NB4 (cell line): ENCODE measurements around the gene RNF150.

Experiments used
- CTCF ChIP-seq: IDR thresholded peaks from one replicate; pipeline ENCODE4 v1.5.1; 2012; ENCODE audit warnings: low read depth, low read length
- MAX ChIP-seq: IDR thresholded peaks from 2 replicates; pipeline ENCODE4 v1.6.1; 2011; ENCODE audit warnings: low read depth, low read length
- MYC ChIP-seq: IDR thresholded peaks from 2 replicates; pipeline ENCODE4 v1.6.1; 2011; ENCODE audit warnings: low read depth, low read length
- POLR2A ChIP-seq: IDR thresholded peaks from 2 replicates; pipeline ENCODE4 v1.6.1; 2011; ENCODE audit warnings: mild to moderate bottlenecking; ENCODE audit not compliant: insufficient read length; ENCODE audit errors: extremely low read depth

GRCh38 chr4:140969296-140969695 lies 164.0 kb downstream of the RNF150 start:
- TF ChIP-seq CTCF, result no peak
- no peak for TF ChIP-seq MAX
- no peak for TF ChIP-seq POLR2A
- TF ChIP-seq MYC, result no peak
